HEK293 (cell line): ENCODE measurements around the gene HEATR3.

Source experiments
- CTCF ChIA-PET: fragments of 350-600 bp; formaldehyde crosslinking; extraction: SDS; loops from one replicate; lab custom pipeline; 2021; ENCODE audit warnings: antibody characterized with exemption; lab: Yijun Ruan, JAX
- POLR2A ChIA-PET: fragments of 300-600 bp; formaldehyde crosslinking; extraction: SDS; loops from one replicate; lab custom pipeline; 2020; ENCODE audit warnings: antibody characterized with exemption, inconsistent platforms; lab: Yijun Ruan, JAX
- H3K27ac ChIP-seq: fragments of 200-500 bp; sonication (Bioruptor generic); 2 replicates; pipeline ENCODE4 v1.5.1; 2014; ENCODE audit warnings: low read depth, low read length, control low read depth, inconsistent platforms; ENCODE audit errors: extremely low read depth
- H3K36me3 ChIP-seq, 2 experiments: fragments of 200-500 bp in 1 of 2; sonication (Bioruptor generic) in 1 of 2; 1 replicate in 1 of 2; 2 replicates in 1 of 2; pipeline ENCODE4 v1.5.1; 2014 to 2017; ENCODE audit warnings: inconsistent platforms in 2 of 2, low read length in 2 of 2; ENCODE audit not compliant: control insufficient read depth in 2 of 2, insufficient read depth in 1 of 2
- H3K4me1 ChIP-seq: fragments of 200-500 bp; sonication (Bioruptor generic); 2 replicates; pipeline ENCODE4 v1.5.1; 2014; ENCODE audit warnings: mild to moderate bottlenecking, low read length, inconsistent platforms; ENCODE audit not compliant: control insufficient read depth, insufficient read depth
- H3K4me3 ChIP-seq: 2 replicates; pipeline ENCODE4 v1.5.1; 2011; ENCODE audit warnings: low read depth, mild to moderate bottlenecking, control low read depth, low read length, moderate library complexity
- H3K9me3 ChIP-seq: fragments of 200-500 bp; sonication (Bioruptor generic); 2 replicates; pipeline ENCODE4 v1.5.1; 2014; ENCODE audit warnings: low read depth, low read length, inconsistent platforms; ENCODE audit not compliant: control insufficient read depth, insufficient read depth
- GLI4 ChIP-seq: fragments of 450-650 bp; formaldehyde crosslinking; IDR thresholded peaks from 2 replicates; pipeline ENCODE4 v1.5.1; 2016; ENCODE audit warnings: missing biosample characterization, missing genetic modification characterization
- KLF16 ChIP-seq: fragments of 450-650 bp; formaldehyde crosslinking; IDR thresholded peaks from 2 replicates; pipeline ENCODE4 v1.5.1; 2017; ENCODE audit warnings: missing biosample characterization, missing genetic modification characterization
- KLF7 ChIP-seq: fragments of 450-650 bp; formaldehyde crosslinking; IDR thresholded peaks from 2 replicates; pipeline ENCODE4 v1.5.1; 2016; ENCODE audit warnings: missing biosample characterization, missing genetic modification characterization, borderline replicate concordance
- KLF8 ChIP-seq: fragments of 450-650 bp; formaldehyde crosslinking; IDR thresholded peaks from 2 replicates; pipeline ENCODE4 v1.5.1; 2016; ENCODE audit warnings: missing biosample characterization, missing genetic modification characterization
- OSR2 ChIP-seq: fragments of 450-650 bp; formaldehyde crosslinking; IDR thresholded peaks from 2 replicates; pipeline ENCODE4 v1.5.1; 2016; ENCODE audit warnings: missing biosample characterization, missing genetic modification characterization
- OVOL3 ChIP-seq: fragments of 450-650 bp; formaldehyde crosslinking; IDR thresholded peaks from 2 replicates; pipeline ENCODE4 v1.5.1; 2016; ENCODE audit warnings: missing biosample characterization, missing genetic modification characterization
- PRDM1 ChIP-seq: fragments of 450-650 bp; formaldehyde crosslinking; IDR thresholded peaks from 2 replicates; pipeline ENCODE4; 2016; ENCODE audit warnings: missing biosample characterization, missing genetic modification characterization
- WT1 ChIP-seq: fragments of 450-650 bp; formaldehyde crosslinking; IDR thresholded peaks from 2 replicates; pipeline ENCODE4 v1.5.1; 2016; ENCODE audit warnings: missing biosample characterization, missing genetic modification characterization
- ZBTB17 ChIP-seq: fragments of 450-650 bp; formaldehyde crosslinking; IDR thresholded peaks from 2 replicates; pipeline ENCODE4 v1.5.1; 2016; ENCODE audit warnings: missing biosample characterization, missing genetic modification characterization
- ZBTB8A ChIP-seq: fragments of 450-650 bp; formaldehyde crosslinking; IDR thresholded peaks from 2 replicates; pipeline ENCODE4 v1.5.1; 2016; ENCODE audit warnings: missing biosample characterization, missing genetic modification characterization
- ZNF311 ChIP-seq: fragments of 450-650 bp; formaldehyde crosslinking; IDR thresholded peaks from 2 replicates; pipeline ENCODE4 v1.5.1; 2017; ENCODE audit warnings: missing biosample characterization, missing genetic modification characterization, borderline replicate concordance
- ZNF366 ChIP-seq: fragments of 450-650 bp; formaldehyde crosslinking; conservative IDR thresholded peaks from 2 replicates; pipeline ENCODE4 v1.5.1; 2016; ENCODE audit warnings: missing biosample characterization, missing genetic modification characterization
- ZNF48 ChIP-seq: fragments of 450-650 bp; formaldehyde crosslinking; IDR thresholded peaks from 2 replicates; pipeline ENCODE4 v1.5.1; 2016; ENCODE audit warnings: missing biosample characterization, missing genetic modification characterization
- ZNF544 ChIP-seq: fragments of 450-650 bp; formaldehyde crosslinking; IDR thresholded peaks from 2 replicates; pipeline ENCODE4 v1.5.0; 2017; ENCODE audit warnings: missing biosample characterization, missing genetic modification characterization
- ZNF596 ChIP-seq: fragments of 450-650 bp; IDR thresholded peaks from 2 replicates; pipeline ENCODE4 v1.5.0; 2018; ENCODE audit warnings: missing biosample characterization, mild to moderate bottlenecking, missing genetic modification characterization, moderate library complexity
- ZNF629 ChIP-seq: fragments of 450-650 bp; formaldehyde crosslinking; IDR thresholded peaks from 2 replicates; pipeline ENCODE4 v1.5.1; 2017; ENCODE audit warnings: missing biosample characterization, missing genetic modification characterization
- ZNF701 ChIP-seq: fragments of 450-650 bp; formaldehyde crosslinking; IDR thresholded peaks from 2 replicates; pipeline ENCODE4 v1.5.1; 2016; ENCODE audit warnings: missing biosample characterization, missing genetic modification characterization
- ZNF747 ChIP-seq: fragments of 450-650 bp; formaldehyde crosslinking; IDR thresholded peaks from 2 replicates; pipeline ENCODE4 v1.5.1; 2016; ENCODE audit warnings: missing biosample characterization, missing genetic modification characterization
- ZNF792 ChIP-seq: fragments of 450-650 bp; formaldehyde crosslinking; IDR thresholded peaks from 2 replicates; pipeline ENCODE4 v1.5.1; 2016; ENCODE audit warnings: missing biosample characterization, missing genetic modification characterization
- ZNF830 ChIP-seq: fragments of 450-650 bp; IDR thresholded peaks from 2 replicates; pipeline ENCODE4 v1.5.0; 2018; ENCODE audit warnings: missing biosample characterization, missing genetic modification characterization, low read depth, mild to moderate bottlenecking, moderate library complexity
- ZSCAN16 ChIP-seq: fragments of 450-650 bp; formaldehyde crosslinking; IDR thresholded peaks from 2 replicates; pipeline ENCODE4 v1.5.1; 2016; ENCODE audit warnings: missing biosample characterization, missing genetic modification characterization
- TF ChIP-seq, protein P1 (sequence below): fragments of 450-650 bp; formaldehyde crosslinking; IDR thresholded peaks from 2 replicates; pipeline ENCODE4 v1.5.1; 2016; ENCODE audit warnings: missing biosample characterization, missing genetic modification characterization, low read depth
- TF ChIP-seq, protein P2 (sequence below): fragments of 450-650 bp; formaldehyde crosslinking; IDR thresholded peaks from 2 replicates; pipeline ENCODE4 v1.5.1; 2016; ENCODE audit warnings: missing biosample characterization, missing genetic modification characterization
- TF ChIP-seq, protein P3 (sequence below): fragments of 450-650 bp; formaldehyde crosslinking; IDR thresholded peaks from 2 replicates; pipeline ENCODE4 v1.5.1; 2016; ENCODE audit warnings: missing biosample characterization, missing genetic modification characterization, borderline replicate concordance
- TF ChIP-seq, protein P4 (sequence below): fragments of 450-650 bp; formaldehyde crosslinking; IDR thresholded peaks from 2 replicates; pipeline ENCODE4 v1.5.1; 2016; ENCODE audit warnings: missing biosample characterization, missing genetic modification characterization
- TF ChIP-seq, protein P5 (sequence below): fragments of 450-650 bp; formaldehyde crosslinking; conservative IDR thresholded peaks from 2 replicates; pipeline ENCODE4 v1.5.1; 2016; ENCODE audit warnings: low read depth, missing biosample characterization, missing genetic modification characterization

HEATR3 gene

DNA sequence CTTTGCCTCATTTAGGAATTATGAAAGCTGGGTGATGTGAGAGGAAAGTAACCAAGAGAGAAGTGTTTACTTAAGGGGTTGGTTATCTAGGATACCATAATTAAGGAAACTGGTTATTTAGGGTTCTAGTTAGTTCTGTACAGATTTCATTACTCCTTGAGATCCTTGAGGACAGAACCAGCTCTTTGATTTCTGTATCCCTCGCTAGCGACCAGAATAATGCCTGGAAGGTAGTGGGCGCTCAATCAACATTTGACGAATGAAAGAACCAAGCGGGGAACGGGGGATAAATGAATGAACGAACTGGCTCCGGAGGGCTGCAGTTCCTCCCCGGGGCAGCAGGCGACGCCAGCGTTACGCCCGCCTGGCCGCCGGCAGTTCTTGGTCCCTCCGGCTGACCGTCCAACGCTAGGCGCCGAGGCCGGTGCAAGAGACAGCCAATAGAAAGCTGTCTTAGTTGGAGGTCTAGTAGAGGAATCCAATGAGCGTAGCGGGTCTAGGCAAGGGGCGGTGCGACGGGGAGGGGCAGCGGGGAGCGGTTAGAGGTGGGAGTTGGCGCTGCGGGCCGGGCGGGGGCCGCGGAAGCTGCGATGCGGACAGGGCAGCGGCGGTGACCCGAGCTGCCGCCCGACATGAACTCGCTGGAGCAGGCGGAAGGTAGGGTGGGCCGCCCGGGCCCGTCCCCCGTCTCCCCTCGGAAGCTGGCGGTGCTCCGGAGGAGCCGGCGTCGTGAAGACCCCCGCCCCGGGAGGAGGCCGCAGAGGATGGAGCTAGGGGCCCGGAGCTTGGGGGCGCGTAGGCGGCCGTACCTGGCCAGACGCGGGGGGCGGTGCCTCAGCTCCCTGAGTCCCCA is 40.9 kb upstream of the HEATR3 start, which contains the start of gene CNEP1R1:
Gene CNEP1R1, plus strand, starts transcription at position 542 of the 853 bp plus-strand sequence. Its CDS starts 91 bp downstream, at position 633.
- H3K36me3 ChIP-seq, result peaks cover 1 to 14% of the 10 kb centered on the region in 2 experiments; a peak in 2 of 3 replicates
- H3K27ac ChIP-seq, result peak within 1 kb of the TSS; percentile 54; the same call in 1 of the 2 replicates
- no peaks in the 10 kb centered on the region for H3K9me3 ChIP-seq
- POLR2A ChIA-PET, result interaction anchor here (0.6 to 2.1 kb wide), 9 partner anchors 25 to 720 kb away, joined by 3 to 14 read pairs (median 4); partner anchors contain the start of gene HEATR3
- H3K4me1 ChIP-seq, result peaks cover 4% of the 10 kb centered on the region; the same call in 1 of the 2 replicates
- peak within 1 kb of the TSS; percentile 84 for H3K4me3 ChIP-seq
- CTCF ChIA-PET, result interaction anchor here (0.6 to 3.4 kb wide), 53 partner anchors 9 to 753 kb away, joined by 3 to 44 read pairs (median 4); partner anchors contain the start of gene HEATR3
- TF ChIP-seq GLI4 (tag by site-specific recombination), result no peak
- TF ChIP-seq ZNF366 (tag by site-specific recombination), result peak; percentile 87
- no peak for TF ChIP-seq ZNF596 (tag by site-specific recombination)
- TF ChIP-seq WT1 (tag by site-specific recombination), result 0 out of 2 replicates have a peak, but pooled peaks have one; percentile 20
- TF ChIP-seq OVOL3 (tag by site-specific recombination), result no peak
- peak; percentile 89 for TF ChIP-seq KLF16
- peak; percentile 54; the same call in 1 of the 2 replicates for TF ChIP-seq ZNF629 (tag by site-specific recombination)
- no peak for TF ChIP-seq ZNF701 (tag by site-specific recombination)
- peak; percentile 94 for TF ChIP-seq KLF8
- peak; percentile 48; the same call in 1 of the 2 replicates for TF ChIP-seq ZBTB17
- TF ChIP-seq KLF7 (tag by site-specific recombination), result peak; percentile 57; the same call in 1 of the 2 replicates
- TF ChIP-seq, protein P1, sequence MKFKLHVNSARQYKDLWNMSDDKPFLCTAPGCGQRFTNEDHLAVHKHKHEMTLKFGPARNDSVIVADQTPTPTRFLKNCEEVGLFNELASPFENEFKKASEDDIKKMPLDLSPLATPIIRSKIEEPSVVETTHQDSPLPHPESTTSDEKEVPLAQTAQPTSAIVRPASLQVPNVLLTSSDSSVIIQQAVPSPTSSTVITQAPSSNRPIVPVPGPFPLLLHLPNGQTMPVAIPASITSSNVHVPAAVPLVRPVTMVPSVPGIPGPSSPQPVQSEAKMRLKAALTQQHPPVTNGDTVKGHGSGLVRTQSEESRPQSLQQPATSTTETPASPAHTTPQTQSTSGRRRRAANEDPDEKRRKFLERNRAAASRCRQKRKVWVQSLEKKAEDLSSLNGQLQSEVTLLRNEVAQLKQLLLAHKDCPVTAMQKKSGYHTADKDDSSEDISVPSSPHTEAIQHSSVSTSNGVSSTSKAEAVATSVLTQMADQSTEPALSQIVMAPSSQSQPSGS (tag by site-specific recombination), result no peak
- TF ChIP-seq ZNF544, result no peak
- TF ChIP-seq ZNF747, result no peak
- TF ChIP-seq, protein P2, sequence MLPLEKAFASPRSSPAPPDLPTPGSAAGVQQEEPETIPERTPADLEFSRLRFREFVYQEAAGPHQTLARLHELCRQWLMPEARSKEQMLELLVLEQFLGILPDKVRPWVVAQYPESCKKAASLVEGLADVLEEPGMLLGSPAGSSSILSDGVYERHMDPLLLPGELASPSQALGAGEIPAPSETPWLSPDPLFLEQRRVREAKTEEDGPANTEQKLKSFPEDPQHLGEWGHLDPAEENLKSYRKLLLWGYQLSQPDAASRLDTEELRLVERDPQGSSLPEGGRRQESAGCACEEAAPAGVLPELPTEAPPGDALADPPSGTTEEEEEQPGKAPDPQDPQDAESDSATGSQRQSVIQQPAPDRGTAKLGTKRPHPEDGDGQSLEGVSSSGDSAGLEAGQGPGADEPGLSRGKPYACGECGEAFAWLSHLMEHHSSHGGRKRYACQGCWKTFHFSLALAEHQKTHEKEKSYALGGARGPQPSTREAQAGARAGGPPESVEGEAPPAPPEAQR (tag by site-specific recombination), result no peak
- no peak for TF ChIP-seq ZNF48 (tag by site-specific recombination)
- no peak for TF ChIP-seq ZNF830 (tag by site-specific recombination)
- no peak for TF ChIP-seq ZNF792 (tag by site-specific recombination)
- no peak for TF ChIP-seq OSR2
- TF ChIP-seq, protein P3, sequence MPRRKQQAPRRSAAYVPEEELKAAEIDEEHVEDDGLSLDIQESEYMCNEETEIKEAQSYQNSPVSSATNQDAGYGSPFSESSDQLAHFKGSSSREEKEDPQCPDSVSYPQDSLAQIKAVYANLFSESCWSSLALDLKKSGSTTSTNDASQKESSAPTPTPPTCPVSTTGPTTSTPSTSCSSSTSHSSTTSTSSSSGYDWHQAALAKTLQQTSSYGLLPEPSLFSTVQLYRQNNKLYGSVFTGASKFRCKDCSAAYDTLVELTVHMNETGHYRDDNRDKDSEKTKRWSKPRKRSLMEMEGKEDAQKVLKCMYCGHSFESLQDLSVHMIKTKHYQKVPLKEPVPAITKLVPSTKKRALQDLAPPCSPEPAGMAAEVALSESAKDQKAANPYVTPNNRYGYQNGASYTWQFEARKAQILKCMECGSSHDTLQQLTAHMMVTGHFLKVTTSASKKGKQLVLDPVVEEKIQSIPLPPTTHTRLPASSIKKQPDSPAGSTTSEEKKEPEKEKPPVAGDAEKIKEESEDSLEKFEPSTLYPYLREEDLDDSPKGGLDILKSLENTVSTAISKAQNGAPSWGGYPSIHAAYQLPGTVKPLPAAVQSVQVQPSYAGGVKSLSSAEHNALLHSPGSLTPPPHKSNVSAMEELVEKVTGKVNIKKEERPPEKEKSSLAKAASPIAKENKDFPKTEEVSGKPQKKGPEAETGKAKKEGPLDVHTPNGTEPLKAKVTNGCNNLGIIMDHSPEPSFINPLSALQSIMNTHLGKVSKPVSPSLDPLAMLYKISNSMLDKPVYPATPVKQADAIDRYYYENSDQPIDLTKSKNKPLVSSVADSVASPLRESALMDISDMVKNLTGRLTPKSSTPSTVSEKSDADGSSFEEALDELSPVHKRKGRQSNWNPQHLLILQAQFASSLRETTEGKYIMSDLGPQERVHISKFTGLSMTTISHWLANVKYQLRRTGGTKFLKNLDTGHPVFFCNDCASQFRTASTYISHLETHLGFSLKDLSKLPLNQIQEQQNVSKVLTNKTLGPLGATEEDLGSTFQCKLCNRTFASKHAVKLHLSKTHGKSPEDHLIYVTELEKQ, result no peak
- TF ChIP-seq PRDM1 (tag by site-specific recombination), result no peak
- TF ChIP-seq ZNF311 (tag by site-specific recombination), result no peak
- TF ChIP-seq, protein P4, sequence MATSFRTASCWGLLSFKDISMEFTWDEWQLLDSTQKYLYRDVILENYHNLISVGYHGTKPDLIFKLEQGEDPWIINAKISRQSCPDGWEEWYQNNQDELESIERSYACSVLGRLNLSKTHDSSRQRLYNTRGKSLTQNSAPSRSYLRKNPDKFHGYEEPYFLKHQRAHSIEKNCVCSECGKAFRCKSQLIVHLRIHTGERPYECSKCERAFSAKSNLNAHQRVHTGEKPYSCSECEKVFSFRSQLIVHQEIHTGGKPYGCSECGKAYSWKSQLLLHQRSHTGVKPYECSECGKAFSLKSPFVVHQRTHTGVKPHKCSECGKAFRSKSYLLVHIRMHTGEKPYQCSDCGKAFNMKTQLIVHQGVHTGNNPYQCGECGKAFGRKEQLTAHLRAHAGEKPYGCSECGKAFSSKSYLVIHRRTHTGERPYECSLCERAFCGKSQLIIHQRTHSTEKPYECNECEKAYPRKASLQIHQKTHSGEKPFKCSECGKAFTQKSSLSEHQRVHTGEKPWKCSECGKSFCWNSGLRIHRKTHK (tag by site-specific recombination), result no peak
- no peak for TF ChIP-seq ZSCAN16 (tag by site-specific recombination)
- TF ChIP-seq ZBTB8A (tag by site-specific recombination), result no peak; the same call in 1 of the 2 replicates
- TF ChIP-seq, protein P5, sequence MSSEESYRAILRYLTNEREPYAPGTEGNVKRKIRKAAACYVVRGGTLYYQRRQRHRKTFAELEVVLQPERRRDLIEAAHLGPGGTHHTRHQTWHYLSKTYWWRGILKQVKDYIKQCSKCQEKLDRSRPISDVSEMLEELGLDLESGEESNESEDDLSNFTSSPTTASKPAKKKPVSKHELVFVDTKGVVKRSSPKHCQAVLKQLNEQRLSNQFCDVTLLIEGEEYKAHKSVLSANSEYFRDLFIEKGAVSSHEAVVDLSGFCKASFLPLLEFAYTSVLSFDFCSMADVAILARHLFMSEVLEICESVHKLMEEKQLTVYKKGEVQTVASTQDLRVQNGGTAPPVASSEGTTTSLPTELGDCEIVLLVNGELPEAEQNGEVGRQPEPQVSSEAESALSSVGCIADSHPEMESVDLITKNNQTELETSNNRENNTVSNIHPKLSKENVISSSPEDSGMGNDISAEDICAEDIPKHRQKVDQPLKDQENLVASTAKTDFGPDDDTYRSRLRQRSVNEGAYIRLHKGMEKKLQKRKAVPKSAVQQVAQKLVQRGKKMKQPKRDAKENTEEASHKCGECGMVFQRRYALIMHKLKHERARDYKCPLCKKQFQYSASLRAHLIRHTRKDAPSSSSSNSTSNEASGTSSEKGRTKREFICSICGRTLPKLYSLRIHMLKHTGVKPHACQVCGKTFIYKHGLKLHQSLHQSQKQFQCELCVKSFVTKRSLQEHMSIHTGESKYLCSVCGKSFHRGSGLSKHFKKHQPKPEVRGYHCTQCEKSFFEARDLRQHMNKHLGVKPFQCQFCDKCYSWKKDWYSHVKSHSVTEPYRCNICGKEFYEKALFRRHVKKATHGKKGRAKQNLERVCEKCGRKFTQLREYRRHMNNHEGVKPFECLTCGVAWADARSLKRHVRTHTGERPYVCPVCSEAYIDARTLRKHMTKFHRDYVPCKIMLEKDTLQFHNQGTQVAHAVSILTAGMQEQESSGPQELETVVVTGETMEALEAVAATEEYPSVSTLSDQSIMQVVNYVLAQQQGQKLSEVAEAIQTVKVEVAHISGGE, result peak; percentile 58
